ENCODE results near the gene CRYGC. TPM values are rescaled to one million over a fixed set of nuclear protein-coding genes. Genes with fewer than 3 reads are reported as not detected.

Gene CRYGC
- total and polyA plus RNA-seq, 2 experiments from 2014 or later = not detected

DNA sequence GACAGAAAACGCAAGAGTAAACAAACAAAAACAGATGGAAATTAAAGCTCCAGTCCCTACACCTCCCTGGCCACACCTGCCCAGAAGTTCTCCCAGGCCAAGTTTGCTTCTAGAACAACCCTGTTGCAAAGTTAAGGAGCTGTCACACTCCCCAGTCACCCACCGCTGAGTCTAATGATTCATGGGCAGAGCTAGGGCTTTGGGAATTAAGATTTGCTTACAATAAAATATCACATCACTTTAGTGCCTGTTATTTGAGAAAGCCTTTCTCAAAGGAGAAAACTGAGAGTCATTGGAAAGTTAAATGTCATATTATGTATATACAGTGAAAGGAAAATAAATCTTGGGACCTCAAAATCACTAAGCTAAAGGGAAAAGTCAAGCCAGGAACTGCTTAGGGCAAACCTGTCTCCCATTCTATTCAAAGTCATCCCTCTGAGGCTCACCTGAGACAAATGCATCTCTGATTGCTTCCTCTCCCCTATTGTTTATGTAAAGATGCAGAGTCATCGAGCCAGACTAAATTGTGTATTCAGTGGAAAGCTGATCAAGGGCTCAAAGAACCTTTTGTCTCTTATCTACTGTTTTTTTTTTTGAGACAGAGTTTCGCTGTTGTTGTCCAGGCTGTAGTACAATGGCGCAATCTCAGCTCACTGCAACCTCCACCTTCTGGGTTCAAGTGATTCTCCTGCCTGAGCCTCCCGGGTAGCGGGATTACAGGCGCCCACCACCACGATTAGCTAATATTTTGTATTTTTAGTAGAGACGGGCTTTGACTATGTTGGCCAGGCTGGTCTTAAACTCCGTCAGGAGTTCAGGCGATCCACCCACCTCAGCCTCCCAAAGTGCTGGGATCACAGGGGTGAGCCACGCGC, 13.5 kb upstream of the CRYGC start:
- peak; percentile 22; the same call in 1 of the 3 replicates for ATAC-seq
- Histone ChIP-seq H3K27me3 (ENCODE audit: insufficient read depth) (no peaks in the 10 kb centered on the region), H3K36me3 (ENCODE audit: insufficient read depth) (no peaks in the 10 kb centered on the region), H3K9me2 (ENCODE audit: insufficient read depth) (no peaks in the 10 kb centered on the region), H3K27ac (ENCODE audit: low read depth) (peak overlapping the region; percentile 99), H3K4me3 (peak overlapping the region; percentile 28; the same call in 1 of the 2 replicates), H3K79me2 (replicated peaks; ENCODE audit: insufficient read depth) (no peaks in the 10 kb centered on the region), H3K4me2 (peak overlapping the region; percentile 62), H3F3A (replicated peaks; ENCODE audit: low read depth) (no peaks in the 10 kb centered on the region), H3K4me1 (ENCODE audit: insufficient read depth) (peaks cover 31% of the 10 kb centered on the region), H2AFZ (peak overlapping the region; percentile 70; the same call in 1 of the 2 replicates), H4K20me1 (replicated peaks; ENCODE audit: insufficient read depth) (no peaks in the 10 kb centered on the region)
- no peak overlapping the region; the same call in 2 of the 3 replicates for H3K4me3 Mint-ChIP-seq
- peaks cover 26% of the 10 kb centered on the region for H3K4me1 Mint-ChIP-seq
- peaks cover 5% of the 10 kb centered on the region for H3K27me3 Mint-ChIP-seq (ENCODE audit: insufficient read depth, low read depth, poor library complexity)
- peak; percentile 73 for DNase-seq (ENCODE audit: low spot score)
- peak; percentile 66 for TF ChIP-seq NANOG (IDR thresholded peaks at IDR 0.05; ENCODE audit: borderline replicate concordance)
- no peak for TF ChIP-seq POLR2AphosphoS5 (IDR thresholded peaks at IDR 0.05; ENCODE audit: low read depth)
- H3K27ac Mint-ChIP-seq = peak overlapping the region; percentile 91
- peaks cover 18% of the 10 kb centered on the region for H3K36me3 Mint-ChIP-seq (ENCODE audit: low read depth)
- H3K9me3 Mint-ChIP-seq = peaks cover 18% of the 10 kb centered on the region

DNA sequence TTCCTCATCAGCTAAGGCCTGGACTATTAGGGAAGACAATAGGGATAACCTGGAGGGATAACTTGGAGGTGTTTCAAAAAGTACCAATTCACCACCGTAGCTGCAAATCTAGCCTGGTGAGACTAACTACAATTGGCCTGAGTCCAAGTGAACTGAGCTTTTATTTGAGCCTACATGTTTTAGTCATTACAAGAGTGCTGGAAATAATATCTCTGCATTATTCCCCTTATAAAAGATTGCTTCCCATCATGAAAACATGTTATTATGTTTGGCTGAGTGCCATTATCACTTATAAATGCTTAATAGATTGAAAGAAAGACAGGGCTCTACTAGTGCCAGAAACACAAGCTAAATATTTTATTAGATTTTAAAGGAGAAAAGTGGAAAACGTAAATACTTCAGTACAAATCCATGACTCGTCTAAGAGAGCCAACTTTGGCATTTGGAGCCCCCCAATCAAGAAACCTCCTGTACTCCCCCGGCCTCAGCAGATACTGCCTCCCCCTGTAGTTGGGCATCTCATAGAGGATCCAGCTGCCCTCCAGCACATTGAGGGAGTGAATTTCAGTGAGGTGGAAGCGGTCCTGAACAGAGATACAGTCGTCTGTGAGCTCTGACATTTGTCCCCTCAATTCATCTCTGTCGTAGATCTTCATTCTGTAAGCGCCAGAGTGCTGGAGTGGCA, 12.8 kb upstream of the CRYGC start:
- H3F3A ChIP-seq (replicated peaks; ENCODE audit: low read depth) = no peaks in the 10 kb centered on the region
- DNase-seq (ENCODE audit: low spot score) (no peak), ATAC-seq (no peak; the same call in 2 of the 3 replicates)
- Mint-ChIP-seq H3K4me1 (peaks cover 19% of the 10 kb centered on the region), H3K36me3 (ENCODE audit: low read depth) (peaks cover 26% of the 10 kb centered on the region), H3K4me3 (no peak overlapping the region; the same call in 2 of the 3 replicates), H3K27me3 (ENCODE audit: insufficient read depth, low read depth, poor library complexity) (peaks cover 5% of the 10 kb centered on the region), H3K9me3 (peaks cover 26% of the 10 kb centered on the region), H3K27ac (peak overlapping the region; percentile 91)
- H3K79me2 ChIP-seq (replicated peaks; ENCODE audit: insufficient read depth) = no peaks in the 10 kb centered on the region
- peak overlapping the region; percentile 99 for H3K27ac ChIP-seq (ENCODE audit: low read depth)
- no peaks in the 10 kb centered on the region for H3K27me3 ChIP-seq (ENCODE audit: insufficient read depth)
- no peaks in the 10 kb centered on the region for H3K9me2 ChIP-seq (ENCODE audit: insufficient read depth)
- no peak for TF ChIP-seq ZNF114 (CRISPR knock-in tag; IDR thresholded peaks at IDR 0.05)
- TF ChIP-seq, protein P1, sequence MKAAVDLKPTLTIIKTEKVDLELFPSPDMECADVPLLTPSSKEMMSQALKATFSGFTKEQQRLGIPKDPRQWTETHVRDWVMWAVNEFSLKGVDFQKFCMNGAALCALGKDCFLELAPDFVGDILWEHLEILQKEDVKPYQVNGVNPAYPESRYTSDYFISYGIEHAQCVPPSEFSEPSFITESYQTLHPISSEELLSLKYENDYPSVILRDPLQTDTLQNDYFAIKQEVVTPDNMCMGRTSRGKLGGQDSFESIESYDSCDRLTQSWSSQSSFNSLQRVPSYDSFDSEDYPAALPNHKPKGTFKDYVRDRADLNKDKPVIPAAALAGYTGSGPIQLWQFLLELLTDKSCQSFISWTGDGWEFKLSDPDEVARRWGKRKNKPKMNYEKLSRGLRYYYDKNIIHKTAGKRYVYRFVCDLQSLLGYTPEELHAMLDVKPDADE (IDR thresholded peaks at IDR 0.05) = no peak
- TF ChIP-seq EZH2 (IDR thresholded peaks at IDR 0.05; ENCODE audit: low read depth, unreplicated experiment) = no peak
- no peak for TF ChIP-seq STAT1 (IDR thresholded peaks at IDR 0.05; ENCODE audit: unreplicated experiment)
- TF ChIP-seq, protein P2, sequence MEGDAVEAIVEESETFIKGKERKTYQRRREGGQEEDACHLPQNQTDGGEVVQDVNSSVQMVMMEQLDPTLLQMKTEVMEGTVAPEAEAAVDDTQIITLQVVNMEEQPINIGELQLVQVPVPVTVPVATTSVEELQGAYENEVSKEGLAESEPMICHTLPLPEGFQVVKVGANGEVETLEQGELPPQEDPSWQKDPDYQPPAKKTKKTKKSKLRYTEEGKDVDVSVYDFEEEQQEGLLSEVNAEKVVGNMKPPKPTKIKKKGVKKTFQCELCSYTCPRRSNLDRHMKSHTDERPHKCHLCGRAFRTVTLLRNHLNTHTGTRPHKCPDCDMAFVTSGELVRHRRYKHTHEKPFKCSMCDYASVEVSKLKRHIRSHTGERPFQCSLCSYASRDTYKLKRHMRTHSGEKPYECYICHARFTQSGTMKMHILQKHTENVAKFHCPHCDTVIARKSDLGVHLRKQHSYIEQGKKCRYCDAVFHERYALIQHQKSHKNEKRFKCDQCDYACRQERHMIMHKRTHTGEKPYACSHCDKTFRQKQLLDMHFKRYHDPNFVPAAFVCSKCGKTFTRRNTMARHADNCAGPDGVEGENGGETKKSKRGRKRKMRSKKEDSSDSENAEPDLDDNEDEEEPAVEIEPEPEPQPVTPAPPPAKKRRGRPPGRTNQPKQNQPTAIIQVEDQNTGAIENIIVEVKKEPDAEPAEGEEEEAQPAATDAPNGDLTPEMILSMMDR (conservative IDR thresholded peaks at IDR 0.05; ENCODE audit: low read depth in 2 of 2) = no peak
- no peak for TF ChIP-seq CREB1 (CRISPR knock-in tag; IDR thresholded peaks at IDR 0.05; ENCODE audit: low read depth)
- no peak for TF ChIP-seq POLR2AphosphoS5 (IDR thresholded peaks at IDR 0.05; ENCODE audit: low read depth)
- no peaks in the 10 kb centered on the region for H4K20me1 ChIP-seq (replicated peaks; ENCODE audit: insufficient read depth)
- H3K4me1 ChIP-seq (ENCODE audit: insufficient read depth) = peaks cover 25% of the 10 kb centered on the region
- no peaks in the 10 kb centered on the region for H3K36me3 ChIP-seq (ENCODE audit: insufficient read depth)
- peak overlapping the region; percentile 28; the same call in 1 of the 2 replicates for H3K4me3 ChIP-seq
- H3K4me2 ChIP-seq = peak overlapping the region; percentile 62
- H2AFZ ChIP-seq = peak overlapping the region; percentile 70
